Amniotic epithelial cell (primary cell): ENCODE data around the gene SEC11C.
"Not testable (repeated sequence)": the region's sequence is repeated elsewhere in the genome, so short reads cannot be mapped to it uniquely, and the experiment has no call there.

Source experiments
- DNase-seq: peaks from one replicate; pipeline ENCODE4 v3.0.0-alpha.2; 2010; ENCODE audit warnings: low read depth

The SEC11C gene

DNA sequence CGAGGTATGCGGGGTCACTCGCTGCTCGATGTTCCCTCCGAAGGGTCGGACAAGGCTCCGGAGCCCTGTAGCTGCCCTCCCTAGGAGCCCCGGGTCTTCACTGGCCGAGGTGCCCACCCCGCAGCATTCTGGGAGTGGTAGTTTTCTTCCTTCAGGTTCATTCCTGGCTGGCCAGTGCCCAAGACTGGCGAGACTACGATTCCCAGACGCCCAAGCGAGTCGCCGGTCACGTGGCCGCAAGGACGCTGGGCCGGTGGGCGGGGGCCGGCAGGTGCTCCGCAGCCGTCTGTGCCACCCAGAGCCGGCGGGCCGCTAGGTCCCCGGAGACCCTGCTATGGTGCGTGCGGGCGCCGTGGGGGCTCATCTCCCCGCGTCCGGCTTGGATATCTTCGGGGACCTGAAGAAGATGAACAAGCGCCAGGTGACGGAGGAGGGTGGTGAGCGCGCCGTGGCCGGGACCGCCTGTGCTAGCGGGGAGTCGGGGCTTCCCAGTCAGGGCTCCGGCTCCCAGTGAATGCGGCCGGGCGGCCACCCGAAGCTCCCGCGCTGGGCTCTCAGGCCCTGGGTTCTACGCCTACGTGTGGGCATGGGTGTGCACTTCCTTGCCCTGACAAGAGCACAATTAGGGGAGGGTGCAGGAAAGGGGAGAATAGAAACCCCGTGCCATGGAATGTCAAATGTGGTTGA, at the start of gene SEC11C:
Gene SEC11C (plus strand): TSS at position 270 of the 687 bp plus-strand sequence. CDS start 65 bp downstream, at position 335.
- peak; percentile 94 for DNase-seq

DNA sequence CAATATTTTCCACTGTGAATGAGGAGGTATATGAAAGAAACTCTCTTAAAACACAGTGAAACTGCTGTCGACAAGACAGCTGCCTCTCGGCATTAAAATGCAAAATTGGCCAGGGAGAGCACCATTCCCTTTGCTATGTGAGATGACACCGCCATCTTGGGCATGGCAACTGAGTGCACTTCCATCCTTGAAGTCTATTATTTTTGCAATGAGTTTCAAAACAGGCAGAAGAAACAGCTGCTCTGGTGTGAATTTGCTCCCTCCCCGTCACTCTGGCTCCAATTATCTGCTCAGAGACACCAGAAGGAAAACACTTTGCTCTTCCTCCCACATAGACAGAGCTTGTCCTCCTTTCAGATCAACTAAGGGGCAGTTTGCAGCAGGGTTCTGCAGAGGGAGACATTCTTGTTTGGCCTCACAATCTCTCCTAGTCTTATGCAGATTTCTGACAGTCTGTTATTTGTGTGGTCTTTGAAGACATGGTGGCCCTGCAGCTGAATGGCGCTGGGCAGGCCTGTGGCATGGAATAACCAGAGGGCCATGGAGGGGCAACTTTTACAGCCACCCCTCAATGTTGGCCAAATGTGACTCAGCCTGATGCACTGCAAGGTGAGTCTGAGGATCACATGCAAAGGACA, 48.6 kb upstream of the SEC11C start:
- no peak for DNase-seq

GRCh38 chr18:59093668-59094067, 46.0 kb upstream of the SEC11C start:
- DNase-seq: no peak

GRCh38 chr18:59094569-59094968, 45.1 kb upstream of the SEC11C start:
- no peak for DNase-seq

- no peak for DNase-seq
These were observed 43.4 kb upstream of the SEC11C start for GRCh38 chr18:59096098-59096789.

- DNase-seq: no peak
These were observed 37.8 kb upstream of the SEC11C start for GRCh38 chr18:59101830-59102414.

GRCh38 chr18:59109375-59109774, 30.3 kb upstream of the SEC11C start:
- no peak for DNase-seq

- peak; percentile 8 for DNase-seq
These were observed 25.5 kb upstream of the SEC11C start for GRCh38 chr18:59114160-59114559.

- peak; percentile 98 for DNase-seq
These were observed 15.9 kb upstream of the SEC11C start for GRCh38 chr18:59123588-59124369.

DNA sequence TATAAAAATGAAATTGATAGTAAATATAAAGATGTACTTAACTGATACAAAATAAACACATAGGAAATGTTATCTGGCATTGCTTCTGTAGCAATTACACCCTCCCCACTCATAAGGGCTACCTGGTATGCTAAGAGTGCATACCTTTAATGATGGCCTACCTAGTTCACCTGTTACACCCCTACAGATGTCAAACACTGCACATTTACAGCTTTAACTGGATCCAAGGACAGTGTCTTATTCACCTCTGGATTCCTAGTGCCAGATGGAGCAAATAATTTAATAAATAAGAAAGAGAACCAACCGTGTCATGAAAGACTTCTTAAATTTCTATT, 15.3 kb upstream of the SEC11C start:
- DNase-seq: no peak

- no peak for DNase-seq
These were observed 12.6 kb upstream of the SEC11C start for GRCh38 chr18:59127047-59127446.

- no peak for DNase-seq
These were observed 9.6 kb upstream of the SEC11C start for GRCh38 chr18:59129951-59130703.

- DNase-seq: peak; percentile 3
These were observed 6.7 kb upstream of the SEC11C start for GRCh38 chr18:59132810-59133465.

- peak; percentile 85 for DNase-seq
These were observed 431 bp upstream of the SEC11C start for GRCh38 chr18:59139291-59139614.

- peak; percentile 56 for DNase-seq
These were observed 710 bp downstream of the SEC11C start for GRCh38 chr18:59140302-59140885.

- DNase-seq: no peak
These were observed 1.8 kb downstream of the SEC11C start for GRCh38 chr18:59141294-59142068.

DNA sequence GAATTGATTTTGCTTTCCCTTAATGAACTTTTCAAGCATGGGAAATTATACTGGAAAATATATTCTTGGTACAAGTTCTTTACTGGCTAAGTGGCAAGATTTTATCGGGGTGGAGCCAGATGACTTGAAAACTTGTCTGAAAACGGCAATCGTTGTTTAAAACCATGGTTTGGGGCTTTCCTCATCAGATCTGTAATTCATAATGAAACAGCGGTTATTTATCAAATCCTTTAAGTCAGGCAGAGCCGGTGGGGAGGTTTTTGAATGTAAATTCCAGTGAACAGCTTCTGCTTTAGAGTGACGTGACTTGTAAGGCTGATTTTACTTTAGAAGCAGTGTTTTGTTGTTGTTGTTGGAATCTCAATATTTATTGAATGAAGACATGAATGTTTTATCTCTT, 2.6 kb downstream of the SEC11C start:
- DNase-seq: no peak

GRCh38 chr18:59142800-59143416, 3.2 kb downstream of the SEC11C start:
- DNase-seq: not testable (repeated sequence)

DNA sequence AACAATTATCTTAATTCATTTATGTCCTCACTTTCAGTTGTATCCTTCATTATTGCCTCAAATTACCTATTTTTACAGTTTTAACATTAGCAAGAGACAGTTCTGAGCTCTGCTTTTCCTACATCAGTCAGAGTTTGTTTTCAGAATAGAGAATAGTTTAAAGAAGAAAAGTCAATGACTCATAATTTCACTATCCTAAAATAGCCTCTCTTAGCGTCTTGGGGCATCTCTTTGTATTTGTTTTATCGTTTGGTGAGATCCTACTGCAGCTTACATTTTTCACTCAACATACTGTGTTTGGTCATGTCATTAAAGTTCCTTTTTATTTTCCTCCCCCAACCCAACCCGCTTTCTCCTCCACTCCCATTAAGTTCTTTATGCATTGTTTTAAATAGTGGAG, 3.8 kb downstream of the SEC11C start:
- DNase-seq: no peak
